Activated CD8-positive, alpha-beta memory T cell treated with anti-CD3 and anti-CD28 coated beads for 36 hours (primary cell): ENCODE data around the gene OR5AL1. TPM values are rescaled to one million over a fixed set of nuclear protein-coding genes. Genes with fewer than 3 reads are reported as not detected.
"Not testable (repeated sequence)": the region's sequence is repeated elsewhere in the genome, so short reads cannot be mapped to it uniquely, and the experiment has no call there.

Experiments
- CTCF ChIA-PET: fragments of 350-600 bp; sonication (Branson Sonifier 250); formaldehyde crosslinking; loops from one replicate; lab custom pipeline; 2021; ENCODE audit warnings: antibody characterized with exemption; lab: Charles Lee
- POLR2A ChIA-PET: fragments of 350-600 bp; sonication (Branson Sonifier 250); formaldehyde crosslinking; loops from one replicate; lab custom pipeline; 2021; ENCODE audit warnings: antibody characterized with exemption; lab: Charles Lee
- total RNA-seq, 2 experiments: library from RNA; stranded (reverse); gene quantifications; one replicate each; pipeline ENCODE4 v1.2.3, GENCODE V29; 2021

OR5AL1 gene
- total RNA-seq = not detected

DNA sequence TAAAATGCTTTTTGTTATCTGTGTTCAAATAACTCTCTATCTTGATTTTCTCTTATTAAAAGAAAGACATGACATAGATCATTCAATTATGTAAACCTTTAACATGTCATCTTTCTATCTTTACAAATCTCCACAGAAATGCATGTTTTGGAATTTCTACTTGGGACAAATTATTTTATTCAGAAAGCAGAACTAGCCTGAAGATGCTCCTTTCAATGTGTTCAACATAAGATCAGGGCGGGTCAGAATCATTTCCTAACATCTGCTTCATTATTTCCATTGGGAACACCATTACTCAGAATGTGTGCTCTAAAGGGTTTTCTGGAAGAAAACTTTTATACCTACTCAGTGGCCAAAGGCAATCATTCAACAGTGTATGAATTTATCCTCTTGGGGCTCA, at the start of gene OR5AL1:
Gene OR5AL1 (plus strand): TSS at position 301 of the 400 bp plus-strand sequence.
- POLR2A ChIA-PET = no interaction called here
- CTCF ChIA-PET = no interaction called here

DNA sequence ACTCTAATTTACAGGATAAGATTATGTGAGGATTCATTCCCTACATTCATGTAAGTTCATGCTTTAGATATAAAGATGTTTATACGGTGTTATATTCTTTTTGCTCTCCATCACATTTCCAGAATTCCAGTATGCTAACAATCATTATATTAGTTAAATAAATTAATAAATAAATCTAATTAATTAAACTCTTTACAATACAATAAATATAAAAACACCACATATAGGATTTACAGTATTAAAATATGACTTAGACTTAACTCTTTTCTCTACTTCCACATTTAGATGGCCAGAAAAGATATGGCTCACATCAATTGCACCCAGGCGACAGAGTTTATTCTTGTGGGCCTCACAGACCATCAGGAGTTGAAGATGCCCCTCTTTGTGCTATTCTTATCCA, 37.2 kb upstream of the OR5AL1 start, which contains the start of gene OR8U1:
Gene OR8U1 (plus strand): TSS at position 301 of the 400 bp plus-strand sequence. CDS start 0 bp downstream, at position 301.
- ChIA-PET POLR2A (no interaction called here), CTCF (no interaction called here)

DNA sequence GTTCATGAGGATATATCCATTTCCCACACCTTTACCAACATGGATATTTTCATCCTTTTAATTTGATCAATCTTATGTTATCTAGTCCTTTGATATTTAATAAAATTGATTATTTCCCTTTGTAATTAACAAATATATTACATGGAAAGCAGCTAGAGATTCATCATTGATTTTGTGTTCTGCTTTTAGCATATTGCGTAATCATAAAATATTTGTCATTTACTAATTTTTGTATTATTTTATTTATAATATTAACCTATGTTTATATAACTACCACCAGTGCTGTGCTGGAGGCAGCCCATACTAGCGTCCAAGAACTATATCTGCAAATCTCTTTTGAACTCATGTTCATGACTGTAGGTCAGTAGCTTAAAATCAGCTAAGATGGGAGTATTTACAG, 32.4 kb upstream of the OR5AL1 start:
- CTCF ChIA-PET = no interaction called here
- POLR2A ChIA-PET = no interaction called here

DNA sequence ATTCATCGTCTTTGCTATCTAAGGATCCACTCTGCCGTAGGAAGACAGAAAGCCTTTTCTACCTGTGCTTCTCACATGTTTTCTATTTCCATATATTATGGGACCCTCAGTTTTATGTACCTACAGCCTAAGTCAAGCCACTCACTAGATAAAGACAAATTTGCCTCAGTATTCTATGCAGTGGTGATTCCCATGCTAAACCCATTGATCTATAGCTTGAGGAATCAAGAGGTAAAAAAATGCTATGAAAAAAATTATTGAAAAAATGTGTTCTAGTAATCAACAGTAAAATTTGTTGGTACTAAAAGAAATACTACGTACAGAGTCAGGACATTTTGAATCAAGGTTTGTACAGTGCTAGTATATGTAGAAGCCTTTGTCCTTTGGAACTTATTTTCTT, 18.1 kb upstream of the OR5AL1 start:
- ChIA-PET POLR2A (no interaction called here), CTCF (no interaction called here)

DNA sequence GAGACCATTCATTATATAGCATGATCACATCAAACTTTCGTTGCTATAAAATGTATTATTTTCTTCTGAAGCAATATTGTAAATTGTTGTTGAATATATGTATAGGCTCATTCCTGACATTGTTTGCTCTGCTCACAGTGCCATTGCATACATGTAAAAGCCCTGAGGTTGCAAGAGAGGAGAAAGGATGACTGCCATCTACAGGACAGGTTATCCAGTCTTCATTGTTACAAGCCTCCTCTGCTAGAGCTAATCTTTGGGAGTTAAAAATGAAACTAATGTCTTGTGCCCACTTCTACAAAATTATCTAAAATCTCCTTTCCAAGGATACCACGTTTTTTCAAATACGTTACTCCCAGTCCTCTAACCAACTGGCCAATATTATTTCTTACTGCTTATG, 16.4 kb upstream of the OR5AL1 start:
- ChIA-PET POLR2A (no interaction called here), CTCF (no interaction called here)

DNA sequence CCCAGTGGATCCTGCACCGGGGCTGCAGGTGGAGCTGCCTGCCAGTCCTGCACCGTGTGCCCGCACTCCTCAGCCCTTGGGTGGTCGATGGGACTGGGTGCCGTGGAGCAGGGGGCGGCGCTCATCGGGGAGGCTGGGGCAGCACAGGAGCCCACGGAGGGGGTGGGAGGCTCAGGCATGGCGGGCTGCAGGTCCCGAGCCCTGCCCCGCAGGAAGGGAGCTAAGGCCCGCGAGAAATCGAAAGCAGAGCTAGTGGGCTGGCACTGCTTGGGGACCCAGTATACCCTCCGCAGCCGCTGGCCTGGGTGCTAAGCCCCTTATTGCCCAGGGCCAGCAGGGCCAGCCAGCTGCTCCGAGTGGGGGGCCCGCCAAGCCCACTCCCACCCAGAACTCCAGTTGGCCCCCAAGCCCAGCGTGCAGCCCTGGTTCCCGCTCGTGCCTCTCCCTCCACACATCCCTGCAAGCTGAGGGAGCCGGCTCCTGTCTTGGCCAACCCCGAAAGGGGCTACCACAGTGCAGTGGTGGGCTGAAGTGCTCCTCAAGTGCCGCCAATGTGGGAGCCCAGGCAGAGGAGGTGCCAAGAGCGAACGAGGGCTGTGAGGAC, 10.5 kb upstream of the OR5AL1 start:
- POLR2A ChIA-PET, CTCF ChIA-PET: not testable (repeated sequence)

DNA sequence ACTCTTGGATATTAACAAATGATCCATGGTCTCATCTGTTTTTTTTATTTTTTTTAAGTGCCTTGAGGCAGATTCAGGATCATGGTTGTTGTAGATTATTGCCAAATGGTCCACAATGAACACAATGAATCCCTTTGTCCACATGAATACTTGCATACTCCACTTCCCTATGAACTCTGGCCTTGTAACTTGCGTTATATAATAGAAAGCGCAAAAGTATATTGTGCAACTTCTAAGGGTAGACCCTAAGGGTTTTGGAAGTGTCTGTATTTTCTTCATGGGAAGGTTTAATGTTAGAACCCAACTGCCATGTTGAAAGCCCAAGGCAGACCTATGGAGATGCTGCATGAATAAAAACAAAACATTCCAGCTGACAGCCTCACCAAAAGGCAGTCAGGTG, 8.1 kb upstream of the OR5AL1 start:
- POLR2A ChIA-PET = no interaction called here
- CTCF ChIA-PET = no interaction called here

DNA sequence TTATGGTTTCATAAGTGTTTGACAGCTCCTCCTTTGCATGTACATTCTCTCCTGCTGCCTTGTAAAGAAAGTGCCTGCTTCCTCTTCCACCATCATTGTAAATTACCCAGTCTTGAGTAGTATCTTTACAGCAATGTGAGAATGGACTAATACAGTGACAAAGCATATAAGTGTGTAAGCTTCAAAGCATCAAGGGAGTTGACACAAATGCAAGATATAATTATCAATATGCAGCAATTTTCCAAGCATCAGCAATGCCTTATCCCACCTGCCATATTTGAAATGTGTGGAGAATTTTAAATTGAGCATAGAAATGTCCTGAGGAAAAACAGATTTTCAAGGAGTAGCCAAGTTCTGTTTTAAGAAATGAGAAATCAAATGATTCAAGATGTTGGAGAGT, 1.7 kb upstream of the OR5AL1 start:
- ChIA-PET CTCF (no interaction called here), POLR2A (no interaction called here)

DNA sequence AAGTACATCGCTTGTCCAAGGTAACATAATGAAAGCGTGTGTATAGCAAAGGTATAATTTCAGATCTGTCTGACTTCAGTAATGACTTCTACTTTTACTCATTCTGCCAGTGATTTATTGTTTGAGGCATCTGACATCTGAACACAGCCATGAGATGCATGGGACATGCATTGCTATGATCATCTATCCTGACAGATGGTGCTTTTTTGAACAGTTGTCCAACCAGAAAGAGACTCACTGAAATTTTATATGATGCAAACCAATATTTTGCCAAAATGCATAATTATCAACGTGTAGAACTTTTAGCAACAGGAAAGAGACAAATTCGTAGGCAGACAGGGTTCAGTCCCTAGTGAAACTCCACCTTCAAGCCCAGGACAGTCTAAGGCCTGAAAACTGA, 41.0 kb downstream of the OR5AL1 start:
- POLR2A ChIA-PET = no interaction called here
- CTCF ChIA-PET = no interaction called here

DNA sequence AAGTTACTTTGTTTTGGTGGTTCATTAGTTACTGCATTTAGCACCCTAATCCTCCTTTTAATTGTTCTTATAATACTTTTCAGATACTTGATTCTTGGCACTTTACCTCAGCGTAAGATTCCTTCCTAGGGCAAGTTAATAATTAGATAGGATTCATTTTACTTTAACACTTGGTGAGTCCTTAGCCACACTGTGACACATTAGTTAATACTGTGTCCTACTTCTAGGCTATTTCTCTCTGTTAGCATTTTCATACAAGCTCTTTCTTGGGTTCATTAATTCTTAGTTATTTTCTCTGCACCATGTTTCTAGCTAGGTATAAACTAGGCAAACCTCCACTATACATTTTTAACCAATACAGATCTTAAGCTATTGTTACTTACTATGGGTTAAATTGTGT, 44.6 kb downstream of the OR5AL1 start:
- CTCF ChIA-PET = no interaction called here
- POLR2A ChIA-PET = no interaction called here

Other genes starting within 250 kb of the OR5AL1 start
- not detected for gene OR5J2, start 236.1 kb upstream of the OR5AL1 start, total RNA-seq
- not detected for gene OR5T2, start 178.4 kb upstream of the OR5AL1 start, total RNA-seq
- not detected for gene OR5T3, start 160.4 kb upstream of the OR5AL1 start, total RNA-seq
- not detected for gene OR5T1, start 138.5 kb upstream of the OR5AL1 start, total RNA-seq
- not detected for gene OR8H1, start 120.4 kb upstream of the OR5AL1 start, total RNA-seq
- gene OR8K3, start 97.6 kb upstream of the OR5AL1 start, total RNA-seq = not detected
- gene OR8K1, start 66.7 kb upstream of the OR5AL1 start, total RNA-seq = not detected
- not detected for gene OR8J1, start 58.4 kb upstream of the OR5AL1 start, total RNA-seq
- not detected for gene OR8U1, start 37.1 kb upstream of the OR5AL1 start, total RNA-seq
- not detected for gene OR5M3, start 60.7 kb downstream of the OR5AL1 start, total RNA-seq
- not detected for gene OR5M8, start 78.7 kb downstream of the OR5AL1 start, total RNA-seq
- gene OR5M11, start 130.6 kb downstream of the OR5AL1 start, total RNA-seq = not detected
- not detected for gene OR5M10, start 165.0 kb downstream of the OR5AL1 start, total RNA-seq
- gene OR5M1, start 202.2 kb downstream of the OR5AL1 start, total RNA-seq = not detected
- not detected for gene OR5AP2, start 229.7 kb downstream of the OR5AL1 start, total RNA-seq